Transverse colon (tissue), 4 donors: Measurements from ENCODE around the gene FAM47E.

ENCODE experiments used
- EP300 ChIP-seq: sonication (generic); formaldehyde crosslinking; IDR thresholded peaks from one replicate; pipeline ENCODE4 v1.6.1; 2017; ENCODE audit warnings: antibody characterized with exemption, low read depth
- POLR2A ChIP-seq: fragments of 450-650 bp; IDR thresholded peaks from one replicate; pipeline ENCODE4 v1.6.1; 2016; ENCODE audit warnings: antibody characterized with exemption, mild to moderate bottlenecking, moderate library complexity
- POLR2AphosphoS5 ChIP-seq, 3 donors: sonication (generic); formaldehyde crosslinking; IDR thresholded peaks; one replicate each; pipeline ENCODE4 v1.6.1; 2016; ENCODE audit warnings: antibody characterized with exemption in 3 of 3
- TF ChIP-seq, protein P1 (sequence below), 5 experiments: fragments of 200-600 bp in 3 of 5; fragments of 450-650 bp in 2 of 5; sonication (generic) in 3 of 5; IDR thresholded peaks; 1 replicate in 2 of 5; 2 replicates in 3 of 5; pipeline ENCODE4 v1.5.1; 2016 to 2017; ENCODE audit warnings: antibody characterized with exemption in 5 of 5, inconsistent platforms in 3 of 5, mild to moderate bottlenecking in 2 of 5, moderate library complexity in 1 of 5

DNA sequence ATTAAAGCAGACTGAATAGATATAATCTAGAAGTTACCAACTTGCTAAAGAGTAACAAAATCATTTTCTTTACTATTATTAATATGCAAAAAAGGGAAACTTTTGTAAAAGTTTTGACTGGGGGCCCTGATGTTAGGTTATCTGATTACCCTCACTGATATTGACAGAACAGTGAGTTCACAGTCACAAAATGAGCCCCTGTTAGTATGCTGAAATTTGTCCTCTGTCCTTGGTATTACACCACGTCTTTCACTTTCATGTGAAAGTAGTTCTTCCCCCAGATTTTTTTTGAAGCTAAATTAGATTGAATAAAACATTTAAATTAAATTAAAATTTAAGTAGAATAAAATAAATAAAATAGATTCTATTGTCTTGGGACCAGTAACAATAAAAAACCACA is 60.9 kb downstream of the FAM47E start:
- TF ChIP-seq, protein P1, sequence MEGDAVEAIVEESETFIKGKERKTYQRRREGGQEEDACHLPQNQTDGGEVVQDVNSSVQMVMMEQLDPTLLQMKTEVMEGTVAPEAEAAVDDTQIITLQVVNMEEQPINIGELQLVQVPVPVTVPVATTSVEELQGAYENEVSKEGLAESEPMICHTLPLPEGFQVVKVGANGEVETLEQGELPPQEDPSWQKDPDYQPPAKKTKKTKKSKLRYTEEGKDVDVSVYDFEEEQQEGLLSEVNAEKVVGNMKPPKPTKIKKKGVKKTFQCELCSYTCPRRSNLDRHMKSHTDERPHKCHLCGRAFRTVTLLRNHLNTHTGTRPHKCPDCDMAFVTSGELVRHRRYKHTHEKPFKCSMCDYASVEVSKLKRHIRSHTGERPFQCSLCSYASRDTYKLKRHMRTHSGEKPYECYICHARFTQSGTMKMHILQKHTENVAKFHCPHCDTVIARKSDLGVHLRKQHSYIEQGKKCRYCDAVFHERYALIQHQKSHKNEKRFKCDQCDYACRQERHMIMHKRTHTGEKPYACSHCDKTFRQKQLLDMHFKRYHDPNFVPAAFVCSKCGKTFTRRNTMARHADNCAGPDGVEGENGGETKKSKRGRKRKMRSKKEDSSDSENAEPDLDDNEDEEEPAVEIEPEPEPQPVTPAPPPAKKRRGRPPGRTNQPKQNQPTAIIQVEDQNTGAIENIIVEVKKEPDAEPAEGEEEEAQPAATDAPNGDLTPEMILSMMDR (IDR thresholded peaks at IDR 0.05), result no peak
- TF ChIP-seq POLR2A, result no peak
- TF ChIP-seq EP300, result no peak
- no peak for TF ChIP-seq POLR2AphosphoS5 (IDR thresholded peaks at IDR 0.05)
